Left lung (tissue), 10 donors: ENCODE data around the gene PEPD. TPM values are rescaled to one million over a fixed set of nuclear protein-coding genes. Genes with fewer than 3 reads are reported as not detected.

Experiments used
- ATAC-seq: fragments of 200-7000 bp; cut with Tn5 transposase; one replicate; pipeline ENCODE4 v1.9.1; 2020; ENCODE audit warnings: moderate library complexity
- DNase-seq, 4 donors: peaks; one replicate each; pipeline ENCODE4 v3.0.0-alpha.2; 2013 to 2020
- H3K27ac ChIP-seq, 2 donors: fragments of 200-600 bp; sonication (generic) in 1 of 2; one replicate each; pipeline versions ENCODE4 v1.5.0 to v1.8.0; 2020 to 2021
- H3K27me3 ChIP-seq, 2 donors: fragments of 200-600 bp; sonication (generic) in 1 of 2; one replicate each; pipeline versions ENCODE4 v1.5.0 to v1.8.0; 2020 to 2021
- H3K36me3 ChIP-seq, 2 donors: fragments of 200-600 bp; sonication (generic) in 1 of 2; one replicate each; pipeline versions ENCODE4 v1.5.0 to v1.8.0; 2020 to 2021
- H3K4me1 ChIP-seq, 2 donors: fragments of 200-600 bp; one replicate each; pipeline ENCODE4 v1.8.0; 2021
- H3K4me3 ChIP-seq, 2 donors: fragments of 200-600 bp; sonication (generic) in 1 of 2; one replicate each; pipeline versions ENCODE4 v1.5.0 to v1.8.0; 2020 to 2021; ENCODE audit warnings: mild to moderate bottlenecking in 1 of 2
- H3K9me3 ChIP-seq, 2 donors: fragments of 200-600 bp; sonication (generic) in 1 of 2; one replicate each; pipeline versions ENCODE4 v1.5.0 to v1.8.0; 2020 to 2021
- intact Hi-C, 2 donors: fragments of 100-400 bp; cut with DNase I; formaldehyde crosslinking; loops; one replicate each; pipeline versions ENCODE4 v1.11.2 to v1.14.2; 2022
- polyA plus RNA-seq, 6 donors: library from polyadenylated mRNA; unstranded; fragments of 120-200 nt; gene quantifications; one replicate each; pipeline ENCODE4 v1.2.1, GENCODE V29; 2013; ENCODE audit not compliant: insufficient read length in 6 of 6
- total RNA-seq, 2 donors: library from RNA; stranded (reverse); fragmentation: NEBNext Ultra II Directional; extraction: Animal tissue kit (Norgen Biotek cat#: 25700); gene quantifications; one replicate each; pipeline ENCODE4 v1.2.1, GENCODE V29; 2021
- TF ChIP-seq, protein P1 (sequence below), 2 donors: fragments of 200-600 bp; sonication (generic) in 1 of 2; IDR thresholded peaks; one replicate each; pipeline versions ENCODE4 v1.5.0 to v1.8.0; 2021; ENCODE audit warnings: antibody characterized with exemption in 2 of 2
- donor health status: DM: no; HTN: yes; CAD: no.
- donor health status: DM: no; HTN: no; CAD: no.

The PEPD gene
- total and polyA plus RNA-seq, 8 donors: 41.2 to 90.1 (median 46.2) TPM

DNA sequence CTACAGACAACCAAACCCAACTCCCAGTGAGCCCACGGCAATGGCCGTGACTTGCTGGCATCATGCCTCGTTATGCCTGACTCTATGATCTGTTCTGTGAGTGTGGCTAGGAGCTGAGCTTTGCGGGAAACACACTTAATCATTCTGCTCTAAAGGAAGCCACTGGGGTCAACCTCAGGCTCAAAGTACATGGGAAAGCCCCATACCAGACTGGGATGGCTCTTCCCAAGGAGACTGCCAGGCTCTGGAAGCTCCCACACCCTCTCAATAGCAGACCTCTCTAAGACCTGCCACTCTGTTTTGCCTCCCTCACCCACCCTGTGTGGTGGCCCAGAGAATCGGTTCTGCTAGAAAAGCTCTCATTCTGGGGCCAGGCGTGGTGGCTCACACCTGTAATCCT is 2.2 kb downstream of the PEPD start:
- DNase-seq: no peak
- TF ChIP-seq, protein P1, sequence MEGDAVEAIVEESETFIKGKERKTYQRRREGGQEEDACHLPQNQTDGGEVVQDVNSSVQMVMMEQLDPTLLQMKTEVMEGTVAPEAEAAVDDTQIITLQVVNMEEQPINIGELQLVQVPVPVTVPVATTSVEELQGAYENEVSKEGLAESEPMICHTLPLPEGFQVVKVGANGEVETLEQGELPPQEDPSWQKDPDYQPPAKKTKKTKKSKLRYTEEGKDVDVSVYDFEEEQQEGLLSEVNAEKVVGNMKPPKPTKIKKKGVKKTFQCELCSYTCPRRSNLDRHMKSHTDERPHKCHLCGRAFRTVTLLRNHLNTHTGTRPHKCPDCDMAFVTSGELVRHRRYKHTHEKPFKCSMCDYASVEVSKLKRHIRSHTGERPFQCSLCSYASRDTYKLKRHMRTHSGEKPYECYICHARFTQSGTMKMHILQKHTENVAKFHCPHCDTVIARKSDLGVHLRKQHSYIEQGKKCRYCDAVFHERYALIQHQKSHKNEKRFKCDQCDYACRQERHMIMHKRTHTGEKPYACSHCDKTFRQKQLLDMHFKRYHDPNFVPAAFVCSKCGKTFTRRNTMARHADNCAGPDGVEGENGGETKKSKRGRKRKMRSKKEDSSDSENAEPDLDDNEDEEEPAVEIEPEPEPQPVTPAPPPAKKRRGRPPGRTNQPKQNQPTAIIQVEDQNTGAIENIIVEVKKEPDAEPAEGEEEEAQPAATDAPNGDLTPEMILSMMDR (IDR thresholded peaks at IDR 0.05): no peak
- no peaks in the 10 kb centered on the region for H3K9me3 ChIP-seq

DNA sequence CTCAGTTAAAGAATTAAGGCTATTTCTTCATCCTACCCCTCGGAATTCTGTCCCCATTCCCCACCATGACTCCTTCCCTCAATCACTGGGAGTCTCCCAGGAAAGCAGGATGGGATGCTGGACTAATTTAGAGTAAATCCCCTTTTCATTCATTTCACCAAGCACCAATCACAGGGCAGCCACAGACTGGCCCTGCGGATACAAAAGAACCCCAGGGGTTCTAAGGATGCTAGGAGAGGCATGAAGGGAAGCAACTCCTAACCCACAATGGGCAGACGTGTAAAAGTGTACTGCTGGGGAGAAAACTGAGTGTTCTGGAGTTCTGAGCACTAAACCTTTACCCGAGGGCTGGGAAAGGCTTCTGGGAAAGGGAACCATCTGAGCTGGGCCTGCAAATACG is 3.0 kb downstream of the PEPD start:
- intact Hi-C loops: no loop called here
- H3K9me3 ChIP-seq: no peaks in the 10 kb centered on the region
- H3K27ac ChIP-seq: no peak overlapping the region
- H3K4me1 ChIP-seq: peaks cover 9 to 27% of the 10 kb centered on the region in 2 donors
- H3K27me3 ChIP-seq: peaks cover 0 to 6% of the 10 kb centered on the region in 2 donors
- DNase-seq (no peak), ATAC-seq (no peak)
- H3K4me3 ChIP-seq: no peak overlapping the region
- TF ChIP-seq, protein P1 (IDR thresholded peaks at IDR 0.05): no peak
- H3K36me3 ChIP-seq: no peaks in the 10 kb centered on the region

More for the DNA sequence above, 2.2 kb downstream of the PEPD start:
- intact Hi-C loops: no loop called here
- H3K4me3 ChIP-seq: no peak overlapping the region
- H3K36me3 ChIP-seq: no peaks in the 10 kb centered on the region
- H3K4me1 ChIP-seq: peaks cover 9 to 27% of the 10 kb centered on the region in 2 donors
- peaks cover 0 to 6% of the 10 kb centered on the region in 2 donors for H3K27me3 ChIP-seq
- ATAC-seq: no peak
- H3K27ac ChIP-seq: no peak overlapping the region

DNA sequence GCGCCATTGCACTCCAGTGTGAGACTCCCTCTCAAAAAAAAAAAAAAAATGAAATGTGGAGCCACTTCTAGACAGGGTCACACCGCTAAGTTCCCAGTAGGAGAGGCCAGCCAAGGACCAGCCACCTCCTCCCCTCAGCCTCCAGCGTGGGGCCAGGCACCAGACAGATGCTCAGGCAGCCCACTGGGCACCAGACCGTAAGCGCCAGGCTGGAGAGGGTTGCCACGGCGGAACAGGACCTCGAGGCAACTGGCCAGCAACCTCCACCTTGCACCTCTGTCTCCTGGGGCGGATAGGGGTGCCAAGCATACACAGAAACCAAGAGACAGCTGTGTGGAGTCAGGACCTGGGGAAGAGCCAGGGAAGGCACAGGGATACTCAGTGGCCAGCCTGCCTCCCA is 3.7 kb downstream of the PEPD start:
- intact Hi-C loops: no loop called here
- Histone ChIP-seq H3K9me3 (no peaks in the 10 kb centered on the region), H3K4me1 (peaks cover 9 to 27% of the 10 kb centered on the region in 2 donors), H3K27ac (no peak overlapping the region), H3K27me3 (peaks cover 0 to 6% of the 10 kb centered on the region in 2 donors), H3K4me3 (no peak overlapping the region), H3K36me3 (no peaks in the 10 kb centered on the region)
- no peak for DNase-seq
- no peak for ATAC-seq
- TF ChIP-seq, protein P1 (IDR thresholded peaks at IDR 0.05): no peak

DNA sequence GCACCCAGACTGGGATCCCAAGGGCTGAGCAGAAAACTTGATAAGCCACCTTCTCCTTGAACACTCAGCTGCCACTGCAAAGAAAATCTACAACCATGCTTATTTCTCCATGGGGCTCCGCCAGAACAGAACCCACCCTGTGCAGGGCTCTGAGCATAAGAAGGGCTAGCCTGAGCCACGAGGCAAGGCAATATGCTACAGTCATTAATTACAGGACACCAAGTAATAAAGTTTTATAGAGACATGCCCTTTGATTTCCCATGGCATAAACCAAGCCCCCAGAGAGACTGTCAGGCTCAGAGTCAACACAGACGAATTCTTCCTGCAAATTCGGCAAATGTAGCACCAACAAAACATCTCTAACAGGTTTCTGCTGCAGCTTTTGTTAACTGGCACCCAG is 5.7 kb downstream of the PEPD start:
- intact Hi-C loops: no loop called here
- TF ChIP-seq, protein P1 (IDR thresholded peaks at IDR 0.05): no peak
- Histone ChIP-seq H3K4me3 (no peak overlapping the region), H3K36me3 (peaks cover 0 to 15% of the 10 kb centered on the region in 2 donors), H3K4me1 (peaks cover 6 to 15% of the 10 kb centered on the region in 2 donors), H3K27me3 (peaks cover 0 to under 1% of the 10 kb centered on the region in 2 donors), H3K9me3 (no peaks in the 10 kb centered on the region), H3K27ac (no peak overlapping the region)
- ATAC-seq (no peak), DNase-seq (no peak)

DNA sequence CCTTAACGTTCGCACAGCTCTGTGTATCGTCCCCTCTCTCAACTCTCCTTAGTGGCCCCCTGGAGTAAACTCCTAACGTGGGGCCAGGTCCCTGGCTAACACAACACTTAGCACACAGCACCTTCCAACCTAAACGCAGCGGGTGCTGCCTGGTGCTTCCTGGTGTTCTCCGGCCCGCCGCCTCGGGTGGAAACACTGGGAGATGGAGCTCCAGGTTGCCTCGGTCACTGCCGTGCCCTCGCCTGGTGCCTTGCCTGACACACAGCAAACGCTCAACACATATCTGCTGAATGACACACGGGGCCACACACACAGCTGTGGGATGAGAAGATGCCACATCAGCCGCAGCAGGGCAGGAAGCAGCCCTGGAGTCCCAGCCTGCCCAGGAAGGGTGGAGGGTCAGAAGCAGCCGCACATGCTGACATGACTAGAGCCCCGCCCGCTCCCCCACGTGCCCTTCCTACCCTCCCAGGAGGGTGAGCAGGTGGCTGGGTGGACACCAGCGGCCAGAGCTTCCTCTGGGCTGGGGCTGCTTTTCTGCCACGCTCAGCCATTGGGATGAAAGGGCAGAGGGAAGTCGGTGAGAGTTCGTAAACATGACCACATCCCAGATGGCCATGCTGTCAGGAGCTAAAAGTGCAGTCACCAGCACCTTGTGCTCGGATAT is 6.6 kb downstream of the PEPD start:
- H3K4me3 ChIP-seq: no peak overlapping the region
- intact Hi-C loops: no loop called here
- no peak overlapping the region for H3K27ac ChIP-seq
- TF ChIP-seq, protein P1 (IDR thresholded peaks at IDR 0.05): no peak
- no peaks in the 10 kb centered on the region for H3K27me3 ChIP-seq
- H3K9me3 ChIP-seq: no peaks in the 10 kb centered on the region
- peaks cover 0 to 7% of the 10 kb centered on the region in 2 donors for H3K4me1 ChIP-seq
- DNase-seq (peak in 1 of 4 donors; percentile 8), ATAC-seq (peak; percentile 43)
- H3K36me3 ChIP-seq: peaks cover 0 to 24% of the 10 kb centered on the region in 2 donors
